Smooth muscle cell (in vitro differentiated cells): ENCODE data around the gene ALLC. TPM values are rescaled to one million over a fixed set of nuclear protein-coding genes. Genes with fewer than 3 reads are reported as not detected.
"Not testable (repeated sequence)": the region's sequence is repeated elsewhere in the genome, so short reads cannot be mapped to it uniquely, and the experiment has no call there.

Experiments
- DNase-seq: peaks from one replicate; lab custom pipeline; 2025; ENCODE audit not compliant: unreplicated experiment; lab: John Stamatoyannopoulos, UW
- H2AFZ ChIP-seq: fragments of 200-600 bp; sonication (generic); 2 replicates; pipeline ENCODE4 v1.6.0; 2016; ENCODE audit warnings: antibody characterized with exemption, low read depth, mild to moderate bottlenecking
- H3F3A ChIP-seq: fragments of 200-600 bp; sonication (generic); 2 replicates; pipeline ENCODE4 v1.6.0; 2017; ENCODE audit warnings: antibody characterized with exemption, low read depth
- H3K27ac ChIP-seq: fragments of 200-600 bp; sonication (generic); 2 replicates; pipeline ENCODE4 v1.5.1; 2016; ENCODE audit warnings: low read depth, mild to moderate bottlenecking
- H3K27me3 ChIP-seq: fragments of 200-600 bp; sonication (generic); 2 replicates; pipeline ENCODE4 v1.6.1; 2016; ENCODE audit warnings: low read depth, mild to moderate bottlenecking
- H3K36me3 ChIP-seq: fragments of 200-600 bp; sonication (generic); 2 replicates; pipeline ENCODE4 v1.5.1; 2016; ENCODE audit warnings: low read depth
- H3K4me1 ChIP-seq: fragments of 200-600 bp; sonication (generic); 2 replicates; pipeline ENCODE4 v1.5.1; 2016; ENCODE audit warnings: low read depth
- H3K4me2 ChIP-seq: fragments of 200-600 bp; sonication (generic); 2 replicates; pipeline ENCODE4 v1.6.0; 2016; ENCODE audit warnings: mild to moderate bottlenecking
- H3K4me3 ChIP-seq: fragments of 200-600 bp; sonication (generic); 2 replicates; pipeline ENCODE4 v1.5.1; 2016; ENCODE audit warnings: mild to moderate bottlenecking
- H3K79me2 ChIP-seq: fragments of 200-600 bp; sonication (generic); 2 replicates; pipeline ENCODE4 v1.6.0; 2016; ENCODE audit warnings: low read depth, mild to moderate bottlenecking
- H3K9ac ChIP-seq: fragments of 200-600 bp; sonication (generic); 2 replicates; pipeline ENCODE4 v1.6.0; 2016; ENCODE audit warnings: low read depth
- H3K9me3 ChIP-seq: fragments of 200-600 bp; sonication (generic); replicated peaks from 2 replicates; pipeline ENCODE4 v1.5.1; 2016; ENCODE audit warnings: low read depth
- H4K20me1 ChIP-seq: fragments of 200-600 bp; sonication (generic); 2 replicates; pipeline ENCODE4 v1.6.0; 2016; ENCODE audit warnings: low read depth
- CTCF ChIP-seq: fragments of 200-600 bp; sonication (generic); IDR thresholded peaks from 2 replicates; pipeline ENCODE4 v1.5.1; 2017; ENCODE audit warnings: borderline replicate concordance, mild to moderate bottlenecking, antibody characterized with exemption; ENCODE audit not compliant: insufficient read depth, poor library complexity, severe bottlenecking
- WGBS: methylation state at CpG from one replicate; pipeline ENCODE4 v1.1.7; 2016; ENCODE audit warnings: low lambda C conversion rate; 5-methylcytosine and 5-hydroxymethylcytosine counted together
- polyA plus RNA-seq: library from polyadenylated mRNA; unstranded; fragments of >200 nt; fragmentation: Nextera tagmentation; extraction: Ambion mirVana; gene quantifications from 2 replicates; pipeline ENCODE4 v1.2.1, GENCODE V29; 2016
- total RNA-seq: library from RNA; depleted of rRNA; stranded (reverse); fragments of >200 nt; gene quantifications from 2 replicates; pipeline ENCODE4 v1.2.3, GENCODE V29; 2014

Gene ALLC
- total RNA-seq (not detected in 2 replicates), polyA plus RNA-seq (not detected in 2 replicates)

- Histone ChIP-seq H3K36me3 (no peaks in the 10 kb centered on the region), H3K27me3 (no peaks in the 10 kb centered on the region), H3K27ac (peak within 1 kb of the TSS; percentile 79), H3K4me2 (peak within 1 kb of the TSS; percentile 33), H3K4me1 (peaks cover 9% of the 10 kb centered on the region), H3K9me3 (no peaks in the 10 kb centered on the region), H3K9ac (no peak within 1 kb of the TSS), H4K20me1 (no peaks in the 10 kb centered on the region), H3F3A (peaks cover 4% of the 10 kb centered on the region), H3K79me2 (no peaks in the 10 kb centered on the region), H2AFZ (peak within 1 kb of the TSS; percentile 75), H3K4me3 (no peak within 1 kb of the TSS)
- no peak for TF ChIP-seq CTCF
- DNase-seq = no peak
- 95% methylated on average over 7 of the region's 7 CpGs for WGBS
These were observed at the start of gene ALLC for GRCh38 chr2:3657881-3658280. ALLC (plus strand) TSS chr2:3658200; CDS start chr2:3671158, 12,958 bp downstream.

GRCh38 chr2:3608373-3609278, 49.4 kb upstream of the ALLC start:
- 83% methylated on average over 19 of the region's 19 CpGs for WGBS
- Histone ChIP-seq H3K9ac (no peak overlapping the region), H3K4me1 (peaks cover 4% of the 10 kb centered on the region), H3K27me3 (no peaks in the 10 kb centered on the region), H3K4me3 (no peak overlapping the region), H4K20me1 (no peaks in the 10 kb centered on the region), H3K4me2 (no peak overlapping the region), H2AFZ (no peak overlapping the region), H3K27ac (no peak overlapping the region), H3K9me3 (no peaks in the 10 kb centered on the region), H3K79me2 (no peaks in the 10 kb centered on the region), H3K36me3 (no peaks in the 10 kb centered on the region), H3F3A (peaks cover 4% of the 10 kb centered on the region)
- no peak for TF ChIP-seq CTCF
- no peak for DNase-seq

- not testable (repeated sequence) for H3F3A ChIP-seq, H3K27me3 ChIP-seq, DNase-seq, H2AFZ ChIP-seq, H3K36me3 ChIP-seq, H3K9me3 ChIP-seq, H4K20me1 ChIP-seq, H3K9ac ChIP-seq, H3K4me1 ChIP-seq, H3K79me2 ChIP-seq, H3K4me3 ChIP-seq, H3K4me2 ChIP-seq, H3K27ac ChIP-seq
- WGBS = 95% methylated on average over 4 of the region's 4 CpGs
These were observed 48.7 kb upstream of the ALLC start for GRCh38 chr2:3609279-3609673.

GRCh38 chr2:3610415-3610814, 47.6 kb upstream of the ALLC start:
- H3K79me2 ChIP-seq = no peaks in the 10 kb centered on the region
- H3K9ac ChIP-seq = no peak overlapping the region
- TF ChIP-seq CTCF = no peak
- H3K4me3 ChIP-seq = no peak overlapping the region
- no peaks in the 10 kb centered on the region for H3K9me3 ChIP-seq
- H3K4me2 ChIP-seq = no peak overlapping the region
- no peaks in the 10 kb centered on the region for H3K27me3 ChIP-seq
- H3K4me1 ChIP-seq = peaks cover 4% of the 10 kb centered on the region
- no peak overlapping the region for H3K27ac ChIP-seq
- DNase-seq = no peak
- no peaks in the 10 kb centered on the region for H4K20me1 ChIP-seq
- H3K36me3 ChIP-seq = no peaks in the 10 kb centered on the region
- WGBS = 82% methylated on average over 9 of the region's 9 CpGs
- H3F3A ChIP-seq = no peaks in the 10 kb centered on the region
- no peak overlapping the region for H2AFZ ChIP-seq
